Measurements from ENCODE around the gene IL36G. TPM values are rescaled to one million over a fixed set of nuclear protein-coding genes. Genes with fewer than 3 reads are reported as not detected.

IL36G gene
- total and polyA plus RNA-seq, 2 of the 13 experiments (the other 11 are each of a cell fraction or from before 2014, with no cell fraction given) = not detected

DNA sequence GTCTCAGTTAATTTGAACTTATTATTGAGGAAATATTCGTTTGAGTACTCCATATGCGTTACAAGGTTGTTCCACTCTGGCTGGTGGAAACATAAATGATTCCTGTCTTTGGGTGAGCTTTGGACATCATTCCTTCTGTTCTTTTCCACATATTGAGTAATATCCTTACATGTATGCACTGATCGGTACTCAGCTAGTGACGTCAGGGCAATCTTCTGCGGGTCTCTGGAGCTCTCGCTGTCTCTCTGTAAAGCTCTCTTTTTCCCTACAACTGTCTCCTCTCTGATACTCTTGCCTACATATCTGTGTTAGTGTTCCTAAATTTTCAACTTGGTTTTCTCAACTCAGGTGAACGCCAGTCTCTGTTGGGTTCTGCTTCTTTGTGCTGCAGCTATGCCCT is 23.4 kb upstream of the IL36G start (continued):
- TF ChIP-seq, protein P1, sequence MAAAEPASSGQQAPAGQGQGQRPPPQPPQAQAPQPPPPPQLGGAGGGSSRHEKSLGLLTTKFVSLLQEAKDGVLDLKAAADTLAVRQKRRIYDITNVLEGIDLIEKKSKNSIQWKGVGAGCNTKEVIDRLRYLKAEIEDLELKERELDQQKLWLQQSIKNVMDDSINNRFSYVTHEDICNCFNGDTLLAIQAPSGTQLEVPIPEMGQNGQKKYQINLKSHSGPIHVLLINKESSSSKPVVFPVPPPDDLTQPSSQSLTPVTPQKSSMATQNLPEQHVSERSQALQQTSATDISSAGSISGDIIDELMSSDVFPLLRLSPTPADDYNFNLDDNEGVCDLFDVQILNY (CRISPR knock-in tag; conservative IDR thresholded peaks at IDR 0.05) = no peak
- TF ChIP-seq, protein P2, sequence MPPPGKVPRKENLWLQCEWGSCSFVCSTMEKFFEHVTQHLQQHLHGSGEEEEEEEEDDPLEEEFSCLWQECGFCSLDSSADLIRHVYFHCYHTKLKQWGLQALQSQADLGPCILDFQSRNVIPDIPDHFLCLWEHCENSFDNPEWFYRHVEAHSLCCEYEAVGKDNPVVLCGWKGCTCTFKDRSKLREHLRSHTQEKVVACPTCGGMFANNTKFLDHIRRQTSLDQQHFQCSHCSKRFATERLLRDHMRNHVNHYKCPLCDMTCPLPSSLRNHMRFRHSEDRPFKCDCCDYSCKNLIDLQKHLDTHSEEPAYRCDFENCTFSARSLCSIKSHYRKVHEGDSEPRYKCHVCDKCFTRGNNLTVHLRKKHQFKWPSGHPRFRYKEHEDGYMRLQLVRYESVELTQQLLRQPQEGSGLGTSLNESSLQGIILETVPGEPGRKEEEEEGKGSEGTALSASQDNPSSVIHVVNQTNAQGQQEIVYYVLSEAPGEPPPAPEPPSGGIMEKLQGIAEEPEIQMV (CRISPR knock-in tag; IDR thresholded peaks at IDR 0.05; ENCODE audit: low read depth) = no peak
- TF ChIP-seq RBM22 (optimal IDR thresholded peaks at IDR 0.05; ENCODE audit: low read length) (no peak), KDM6A (CRISPR knock-in tag; IDR thresholded peaks at IDR 0.05; ENCODE audit: low read depth) (no peak), NFIC (IDR thresholded peaks at IDR 0.05; ENCODE audit: low read length) (no peak), ZNF598 (CRISPR knock-in tag; IDR thresholded peaks at IDR 0.05; ENCODE audit: borderline replicate concordance) (no peak), CEBPB (IDR thresholded peaks at IDR 0.05; ENCODE audit: borderline replicate concordance, low read depth, low read length) (0 out of 2 replicates have a peak, but pooled peaks have one; percentile 23), ZNF674 (CRISPR knock-in tag; IDR thresholded peaks at IDR 0.05; ENCODE audit: low read depth) (no peak), MAFK (conservative IDR thresholded peaks at IDR 0.05 in 1 of 2, IDR thresholded peaks at IDR 0.05 in 1 of 2; ENCODE audit: low read length in 2 of 2) (no peak), ZNF747 (CRISPR knock-in tag; IDR thresholded peaks at IDR 0.05; ENCODE audit: borderline replicate concordance) (no peak)
- TF ChIP-seq, protein P3, sequence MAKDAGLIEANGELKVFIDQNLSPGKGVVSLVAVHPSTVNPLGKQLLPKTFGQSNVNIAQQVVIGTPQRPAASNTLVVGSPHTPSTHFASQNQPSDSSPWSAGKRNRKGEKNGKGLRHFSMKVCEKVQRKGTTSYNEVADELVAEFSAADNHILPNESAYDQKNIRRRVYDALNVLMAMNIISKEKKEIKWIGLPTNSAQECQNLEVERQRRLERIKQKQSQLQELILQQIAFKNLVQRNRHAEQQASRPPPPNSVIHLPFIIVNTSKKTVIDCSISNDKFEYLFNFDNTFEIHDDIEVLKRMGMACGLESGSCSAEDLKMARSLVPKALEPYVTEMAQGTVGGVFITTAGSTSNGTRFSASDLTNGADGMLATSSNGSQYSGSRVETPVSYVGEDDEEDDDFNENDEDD (CRISPR knock-in tag; IDR thresholded peaks at IDR 0.05; ENCODE audit: borderline replicate concordance) = no peak
- TF ChIP-seq, protein P4, sequence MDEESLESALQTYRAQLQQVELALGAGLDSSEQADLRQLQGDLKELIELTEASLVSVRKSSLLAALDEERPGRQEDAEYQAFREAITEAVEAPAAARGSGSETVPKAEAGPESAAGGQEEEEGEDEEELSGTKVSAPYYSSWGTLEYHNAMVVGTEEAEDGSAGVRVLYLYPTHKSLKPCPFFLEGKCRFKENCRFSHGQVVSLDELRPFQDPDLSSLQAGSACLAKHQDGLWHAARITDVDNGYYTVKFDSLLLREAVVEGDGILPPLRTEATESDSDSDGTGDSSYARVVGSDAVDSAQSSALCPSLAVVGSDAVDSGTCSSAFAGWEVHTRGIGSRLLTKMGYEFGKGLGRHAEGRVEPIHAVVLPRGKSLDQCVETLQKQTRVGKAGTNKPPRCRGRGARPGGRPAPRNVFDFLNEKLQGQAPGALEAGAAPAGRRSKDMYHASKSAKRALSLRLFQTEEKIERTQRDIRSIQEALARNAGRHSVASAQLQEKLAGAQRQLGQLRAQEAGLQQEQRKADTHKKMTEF (CRISPR knock-in tag; IDR thresholded peaks at IDR 0.05) = no peak

All from HepG2 (cell line).